GM12864 (cell line): ENCODE data around the gene CXCR5.
"Not testable (repeated sequence)": the region's sequence is repeated elsewhere in the genome, so short reads cannot be mapped to it uniquely, and the experiment has no call there.

ENCODE experiments used
- DNase-seq: peaks from one replicate; pipeline ENCODE4 v3.0.0-alpha.2; 2011; ENCODE audit warnings: low read depth
- H3K4me3 ChIP-seq: 2 replicates; pipeline ENCODE4 v1.5.1; 2011; ENCODE audit warnings: mild to moderate bottlenecking, low read depth, low read length, control low read depth
- TF ChIP-seq, protein P1 (sequence below): IDR thresholded peaks from 2 replicates; pipeline ENCODE4 v1.5.1; 2011; ENCODE audit warnings: low read depth, mild to moderate bottlenecking, moderate library complexity, low read length, control low read depth, inconsistent platforms; ENCODE audit errors: missing control alignments

The CXCR5 gene

DNA sequence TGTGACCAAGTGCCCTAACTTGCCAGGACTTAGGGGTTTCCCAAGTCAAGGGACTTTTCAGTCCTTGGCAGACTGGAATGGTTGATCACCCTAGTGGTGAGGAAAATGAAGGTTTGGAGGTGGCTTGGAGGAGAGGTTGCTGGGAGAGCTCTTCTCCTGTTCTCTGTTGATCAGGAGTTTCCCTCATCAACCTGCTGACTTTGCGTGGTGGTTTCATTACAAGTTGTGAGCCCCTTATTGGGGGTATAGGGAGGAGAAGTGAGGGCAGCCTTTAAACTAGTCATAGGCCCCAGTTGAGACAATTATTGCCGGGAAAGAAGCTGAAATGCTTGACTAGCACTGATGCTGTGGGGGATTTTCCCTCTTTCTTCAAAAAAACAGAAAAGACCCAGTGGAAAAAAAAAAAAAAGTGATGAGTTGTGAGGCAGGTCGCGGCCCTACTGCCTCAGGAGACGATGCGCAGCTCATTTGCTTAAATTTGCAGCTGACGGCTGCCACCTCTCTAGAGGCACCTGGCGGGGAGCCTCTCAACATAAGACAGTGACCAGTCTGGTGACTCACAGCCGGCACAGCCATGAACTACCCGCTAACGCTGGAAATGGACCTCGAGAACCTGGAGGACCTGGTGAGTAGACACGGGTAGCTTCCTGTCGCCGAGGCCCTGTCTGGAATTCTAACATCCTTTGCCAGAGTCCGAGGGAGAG lies at the start of gene CXCR5:
TSS of gene CXCR5 (plus strand) at position 525 of the 704 bp plus-strand sequence. CDS start at position 575, 50 bp downstream.
- TF ChIP-seq, protein P1, sequence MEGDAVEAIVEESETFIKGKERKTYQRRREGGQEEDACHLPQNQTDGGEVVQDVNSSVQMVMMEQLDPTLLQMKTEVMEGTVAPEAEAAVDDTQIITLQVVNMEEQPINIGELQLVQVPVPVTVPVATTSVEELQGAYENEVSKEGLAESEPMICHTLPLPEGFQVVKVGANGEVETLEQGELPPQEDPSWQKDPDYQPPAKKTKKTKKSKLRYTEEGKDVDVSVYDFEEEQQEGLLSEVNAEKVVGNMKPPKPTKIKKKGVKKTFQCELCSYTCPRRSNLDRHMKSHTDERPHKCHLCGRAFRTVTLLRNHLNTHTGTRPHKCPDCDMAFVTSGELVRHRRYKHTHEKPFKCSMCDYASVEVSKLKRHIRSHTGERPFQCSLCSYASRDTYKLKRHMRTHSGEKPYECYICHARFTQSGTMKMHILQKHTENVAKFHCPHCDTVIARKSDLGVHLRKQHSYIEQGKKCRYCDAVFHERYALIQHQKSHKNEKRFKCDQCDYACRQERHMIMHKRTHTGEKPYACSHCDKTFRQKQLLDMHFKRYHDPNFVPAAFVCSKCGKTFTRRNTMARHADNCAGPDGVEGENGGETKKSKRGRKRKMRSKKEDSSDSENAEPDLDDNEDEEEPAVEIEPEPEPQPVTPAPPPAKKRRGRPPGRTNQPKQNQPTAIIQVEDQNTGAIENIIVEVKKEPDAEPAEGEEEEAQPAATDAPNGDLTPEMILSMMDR, result no peak
- DNase-seq, result no peak
- no peak within 1 kb of the TSS; the same call in 1 of the 2 replicates for H3K4me3 ChIP-seq

GRCh38 chr11:118834427-118835028 lies 49.2 kb upstream of the CXCR5 start:
- TF ChIP-seq, protein P1, result no peak
- DNase-seq, result no peak
- no peak overlapping the region; the same call in 1 of the 2 replicates for H3K4me3 ChIP-seq

GRCh38 chr11:118837868-118838267 lies 45.8 kb upstream of the CXCR5 start:
- no peak overlapping the region for H3K4me3 ChIP-seq
- no peak for DNase-seq

GRCh38 chr11:118838905-118839553 lies 44.7 kb upstream of the CXCR5 start:
- H3K4me3 ChIP-seq, result no peak overlapping the region
- DNase-seq, result peak; percentile 72
- TF ChIP-seq, protein P1, result no peak

More at GRCh38 chr11:118837868-118838267, 45.8 kb upstream of the CXCR5 start:
- TF ChIP-seq, protein P1, result no peak

GRCh38 chr11:118841469-118842242 lies 42.0 kb upstream of the CXCR5 start:
- DNase-seq, result no peak
- TF ChIP-seq, protein P1, result no peak
- peak overlapping the region; percentile 29 for H3K4me3 ChIP-seq

DNA sequence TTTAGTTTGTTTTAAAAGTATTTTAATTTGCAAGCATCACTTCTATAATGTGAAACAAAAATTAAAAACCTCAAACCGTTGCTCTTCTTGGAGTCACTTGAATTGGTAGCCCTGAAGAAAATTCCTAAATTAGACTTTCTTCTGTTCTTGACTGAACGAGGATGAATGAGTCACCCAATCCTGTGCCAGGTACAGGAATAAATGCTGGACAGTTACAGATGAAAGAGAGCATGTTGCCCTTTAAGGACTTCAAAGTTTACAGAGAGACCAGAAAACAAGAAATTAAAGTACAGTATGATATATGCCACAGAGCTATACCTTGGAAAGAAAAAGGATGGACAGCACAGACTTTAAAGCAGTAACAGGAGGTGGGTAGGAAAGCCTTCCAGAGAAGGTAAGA lies 41.3 kb upstream of the CXCR5 start:
- H3K4me3 ChIP-seq, result no peak overlapping the region
- TF ChIP-seq, protein P1, result no peak
- DNase-seq, result no peak

GRCh38 chr11:118842843-118843242 lies 40.8 kb upstream of the CXCR5 start:
- not testable (repeated sequence) for DNase-seq, H3K4me3 ChIP-seq
